ENCODE measurements around the gene ZFHX3.

ZFHX3 gene

GRCh38 chr16:72862090-72862489 is 185.8 kb downstream of the ZFHX3 start:
- DNase-seq = no peak

GRCh38 chr16:72860726-72861562 is 187.0 kb downstream of the ZFHX3 start:
- no peak for DNase-seq

- DNase-seq = no peak
These were observed 188.3 kb downstream of the ZFHX3 start for GRCh38 chr16:72859581-72859980.

- no peak for DNase-seq
These were observed 189.0 kb downstream of the ZFHX3 start for GRCh38 chr16:72858665-72859493.

- DNase-seq = no peak
These were observed 189.9 kb downstream of the ZFHX3 start for GRCh38 chr16:72857834-72858664.

- no peak for DNase-seq
These were observed 191.1 kb downstream of the ZFHX3 start for GRCh38 chr16:72856797-72857196.

- DNase-seq = no peak
These were observed 193.5 kb downstream of the ZFHX3 start for GRCh38 chr16:72854267-72854959.

- DNase-seq = no peak
These were observed 194.2 kb downstream of the ZFHX3 start for GRCh38 chr16:72853575-72854266.

- DNase-seq = no peak
These were observed 195.5 kb downstream of the ZFHX3 start for GRCh38 chr16:72852421-72852820.

GRCh38 chr16:72850853-72851252 is 197.1 kb downstream of the ZFHX3 start:
- no peak for DNase-seq

- DNase-seq = no peak
These were observed 197.9 kb downstream of the ZFHX3 start for GRCh38 chr16:72850021-72850420.

- peak; percentile 39 for DNase-seq
These were observed 198.9 kb downstream of the ZFHX3 start for GRCh38 chr16:72848759-72849664.

GRCh38 chr16:72848028-72848400 is 199.9 kb downstream of the ZFHX3 start:
- DNase-seq = no peak

- DNase-seq = no peak
These were observed 200.5 kb downstream of the ZFHX3 start for GRCh38 chr16:72847187-72848027.

- DNase-seq = no peak
These were observed 201.3 kb downstream of the ZFHX3 start for GRCh38 chr16:72846594-72846993.

GRCh38 chr16:72845322-72846020 is 202.5 kb downstream of the ZFHX3 start:
- no peak for DNase-seq

- no peak for DNase-seq
These were observed 203.6 kb downstream of the ZFHX3 start for GRCh38 chr16:72844225-72844920.

GRCh38 chr16:72841506-72841905 is 206.4 kb downstream of the ZFHX3 start:
- no peak for DNase-seq

All from DMS 273 treated with DMSO at 0.1 percent for 48 hours (cell line).